HG03442 (cell line): Measurements from ENCODE around the gene NFIA.

Experiments
- ATAC-seq: cut with Tn5 transposase; IDR thresholded peaks from one replicate; pipeline ENCODE4 v1.9.1; 2021; ENCODE audit warnings: mild to moderate bottlenecking, moderate library complexity; ENCODE audit not compliant: unreplicated experiment

Gene NFIA

GRCh38 chr1:61237659-61238358, 155.4 kb downstream of the NFIA start:
- ATAC-seq = no peak

GRCh38 chr1:61238359-61238665, 156.0 kb downstream of the NFIA start:
- ATAC-seq = no peak

GRCh38 chr1:61240878-61241277, 158.5 kb downstream of the NFIA start:
- ATAC-seq = no peak

- ATAC-seq = no peak
Observed at GRCh38 chr1:61241411-61241838, 159.1 kb downstream of the NFIA start.

- ATAC-seq = no peak
Observed at GRCh38 chr1:61241973-61242381, 159.6 kb downstream of the NFIA start.

GRCh38 chr1:61244114-61244513, 161.8 kb downstream of the NFIA start:
- ATAC-seq = no peak

GRCh38 chr1:61245696-61246400, 163.5 kb downstream of the NFIA start:
- ATAC-seq = no peak

GRCh38 chr1:61247051-61247825, 164.9 kb downstream of the NFIA start:
- no peak for ATAC-seq

- no peak for ATAC-seq
Observed at GRCh38 chr1:61247881-61248752, 165.8 kb downstream of the NFIA start.

GRCh38 chr1:61250933-61251332, 168.6 kb downstream of the NFIA start:
- ATAC-seq = no peak

GRCh38 chr1:61253059-61253735, 170.8 kb downstream of the NFIA start:
- no peak for ATAC-seq

GRCh38 chr1:61253912-61254633, 171.7 kb downstream of the NFIA start:
- ATAC-seq = no peak

- no peak for ATAC-seq
Observed at GRCh38 chr1:61254634-61255357, 172.4 kb downstream of the NFIA start.

GRCh38 chr1:61255358-61255703, 173.0 kb downstream of the NFIA start:
- ATAC-seq = no peak

GRCh38 chr1:61259379-61260148, 177.2 kb downstream of the NFIA start:
- no peak for ATAC-seq

GRCh38 chr1:61260171-61260570, 177.8 kb downstream of the NFIA start:
- no peak for ATAC-seq

GRCh38 chr1:61261595-61261994, 179.2 kb downstream of the NFIA start:
- ATAC-seq = no peak
